Renal pelvis (tissue), 4 donors: ENCODE data around the gene ADM5. TPM values are rescaled to one million over a fixed set of nuclear protein-coding genes. Genes with fewer than 3 reads are reported as not detected.
A peak's percentile ranks its signal among the peaks of the same experiment; 100 is the strongest.
"Not testable (repeated sequence)": the region's sequence is repeated elsewhere in the genome, so short reads cannot be mapped to it uniquely, and the experiment has no call there.

Experiments used
- DNase-seq: peaks from one replicate; pipeline ENCODE4 v3.0.0-alpha.2; 2013
- polyA plus RNA-seq, 3 donors: library from polyadenylated mRNA; unstranded; fragments of 120-200 nt; gene quantifications; one replicate each; pipeline ENCODE4 v1.2.1, GENCODE V29; 2013; ENCODE audit not compliant: insufficient read length in 3 of 3

ADM5 gene
- polyA plus RNA-seq, 3 donors: 1.3 to 2.3 (median 2.1) TPM

GRCh38 chr19:49696865-49697264, 7.5 kb downstream of the ADM5 start:
- DNase-seq: no peak

- no peak for DNase-seq
Observed at GRCh38 chr19:49699364-49699763, 10.0 kb downstream of the ADM5 start.

GRCh38 chr19:49700563-49700962, 11.2 kb downstream of the ADM5 start:
- no peak for DNase-seq

GRCh38 chr19:49701271-49701786, 11.9 kb downstream of the ADM5 start:
- no peak for DNase-seq

GRCh38 chr19:49704888-49705642, 15.7 kb downstream of the ADM5 start:
- no peak for DNase-seq

- no peak for DNase-seq
Observed at GRCh38 chr19:49705919-49706318, 16.5 kb downstream of the ADM5 start.

GRCh38 chr19:49710372-49710951, 21.1 kb downstream of the ADM5 start:
- DNase-seq: no peak

GRCh38 chr19:49712397-49712859, 23.0 kb downstream of the ADM5 start:
- DNase-seq: no peak

- DNase-seq: no peak
Observed at GRCh38 chr19:49713236-49713845, 23.9 kb downstream of the ADM5 start.

GRCh38 chr19:49716154-49716553, 26.8 kb downstream of the ADM5 start:
- DNase-seq: no peak

- DNase-seq: no peak
Observed at GRCh38 chr19:49718511-49718910, 29.1 kb downstream of the ADM5 start.

- no peak for DNase-seq
Observed at GRCh38 chr19:49718991-49719390, 29.6 kb downstream of the ADM5 start.

- not testable (repeated sequence) for DNase-seq
Observed at GRCh38 chr19:49719420-49719819, 30.0 kb downstream of the ADM5 start.

- DNase-seq: peak; percentile 24
Observed at GRCh38 chr19:49727217-49728030, 38.0 kb downstream of the ADM5 start.

GRCh38 chr19:49730166-49730565, 40.8 kb downstream of the ADM5 start:
- DNase-seq: no peak

GRCh38 chr19:49738268-49738667, 48.9 kb downstream of the ADM5 start:
- no peak for DNase-seq

GRCh38 chr19:49739098-49739497, 49.7 kb downstream of the ADM5 start:
- DNase-seq: no peak

GRCh38 chr19:49739933-49740332, 50.5 kb downstream of the ADM5 start:
- DNase-seq: no peak
